GM18858 (cell line): ENCODE measurements around the gene CD1B.
"Not testable (repeated sequence)": the region's sequence is repeated elsewhere in the genome, so short reads cannot be mapped to it uniquely, and the experiment has no call there.

Experiments
- ATAC-seq: cut with Tn5 transposase; IDR thresholded peaks from one replicate; pipeline ENCODE4 v1.9.1; 2021; ENCODE audit not compliant: unreplicated experiment

CD1B gene

GRCh38 chr1:158331481-158332150, at the start of gene CD1B:
Gene CD1B, minus strand, starts transcription at chr1:158331531. Its CDS starts 108 bp downstream, at chr1:158331423.
- ATAC-seq, result no peak

GRCh38 chr1:158374860-158375259, 43.5 kb upstream of the CD1B start:
- no peak for ATAC-seq

GRCh38 chr1:158374101-158374500, 42.8 kb upstream of the CD1B start:
- not testable (repeated sequence) for ATAC-seq

- ATAC-seq, result peak; percentile 96
These were observed 40.0 kb upstream of the CD1B start for GRCh38 chr1:158371188-158371953.

GRCh38 chr1:158366783-158367182, 35.5 kb upstream of the CD1B start:
- no peak for ATAC-seq

GRCh38 chr1:158362941-158363340, 31.6 kb upstream of the CD1B start:
- no peak for ATAC-seq

- ATAC-seq, result no peak
These were observed 31.2 kb upstream of the CD1B start for GRCh38 chr1:158362482-158362881.

- ATAC-seq, result no peak
These were observed 26.1 kb upstream of the CD1B start for GRCh38 chr1:158357441-158357840.

- ATAC-seq, result no peak
These were observed 25.3 kb upstream of the CD1B start for GRCh38 chr1:158356616-158357015.

- no peak for ATAC-seq
These were observed 24.5 kb upstream of the CD1B start for GRCh38 chr1:158355773-158356285.

GRCh38 chr1:158354255-158354654, 22.9 kb upstream of the CD1B start:
- no peak for ATAC-seq

- no peak for ATAC-seq
These were observed 22.2 kb upstream of the CD1B start, which contains the start of gene CD1E for GRCh38 chr1:158353303-158354075. Gene CD1E, plus strand, starts transcription at chr1:158353894. Its CDS starts 95 bp downstream, at chr1:158353989.

- not testable (repeated sequence) for ATAC-seq
These were observed 17.6 kb upstream of the CD1B start for GRCh38 chr1:158348946-158349345.

- not testable (repeated sequence) for ATAC-seq
These were observed 5.1 kb upstream of the CD1B start for GRCh38 chr1:158336413-158336812.

- no peak for ATAC-seq
These were observed 3.8 kb upstream of the CD1B start for GRCh38 chr1:158335213-158335532.

GRCh38 chr1:158334526-158335212, 3.3 kb upstream of the CD1B start:
- ATAC-seq, result no peak

GRCh38 chr1:158333405-158334155, 2.2 kb upstream of the CD1B start:
- ATAC-seq, result no peak

- no peak for ATAC-seq
These were observed 265 bp downstream of the CD1B start for GRCh38 chr1:158331106-158331425.

GRCh38 chr1:158330391-158331105, 783 bp downstream of the CD1B start:
- ATAC-seq, result no peak

- no peak for ATAC-seq
These were observed 1.6 kb downstream of the CD1B start for GRCh38 chr1:158329733-158330132.
